Panc1 (cell line): ENCODE results near the gene NBPF1.
"Not testable (repeated sequence)": the region's sequence is repeated elsewhere in the genome, so short reads cannot be mapped to it uniquely, and the experiment has no call there.

Experiments
- POLR2AphosphoS5 ChIP-seq: IDR thresholded peaks from 2 replicates; pipeline ENCODE4 v1.6.1; 2012; ENCODE audit warnings: mild to moderate bottlenecking, low read depth, low read length, moderate library complexity
- SIN3A ChIP-seq: IDR thresholded peaks from 2 replicates; pipeline ENCODE4 v1.6.1; 2012; ENCODE audit warnings: low read depth, mild to moderate bottlenecking, low read length, moderate library complexity, borderline replicate concordance; ENCODE audit not compliant: insufficient read depth
- TCF7L2 ChIP-seq: IDR thresholded peaks from 2 replicates; pipeline ENCODE4 v1.6.1; 2011; ENCODE audit warnings: mild to moderate bottlenecking, low read depth, low read length, inconsistent platforms
- TF ChIP-seq, protein P1 (sequence below): fragments of 450-650 bp; IDR thresholded peaks from 2 replicates; pipeline ENCODE4 v1.5.1; 2017; ENCODE audit warnings: mild to moderate bottlenecking
- TF ChIP-seq, protein P2 (sequence below), 2 experiments: IDR thresholded peaks; 2 replicates each; pipeline ENCODE4 v1.6.1; 2011 to 2012; ENCODE audit warnings: low read depth in 2 of 2, control low read depth in 1 of 2, low read length in 1 of 2, mild to moderate bottlenecking in 1 of 2, moderate library complexity in 1 of 2; ENCODE audit not compliant: insufficient read depth in 1 of 2

DNA sequence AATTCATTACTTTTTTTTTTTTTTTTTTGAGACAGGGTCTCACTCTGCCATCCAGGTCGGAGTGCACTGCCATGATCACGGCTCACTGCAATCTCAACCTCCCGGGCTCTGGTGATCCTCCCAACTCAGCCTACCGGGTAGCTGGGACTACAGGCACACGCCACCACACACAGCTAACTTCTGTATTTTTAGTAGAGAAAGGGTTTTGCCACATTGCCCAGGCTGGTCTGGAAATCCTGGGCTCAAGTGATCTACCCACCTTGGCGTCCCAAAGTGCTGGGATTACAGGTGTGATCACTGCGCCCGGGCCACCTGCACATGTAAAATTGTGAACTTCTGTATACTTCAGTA is 1.4 kb downstream of the NBPF1 start:
- TF ChIP-seq, protein P1, sequence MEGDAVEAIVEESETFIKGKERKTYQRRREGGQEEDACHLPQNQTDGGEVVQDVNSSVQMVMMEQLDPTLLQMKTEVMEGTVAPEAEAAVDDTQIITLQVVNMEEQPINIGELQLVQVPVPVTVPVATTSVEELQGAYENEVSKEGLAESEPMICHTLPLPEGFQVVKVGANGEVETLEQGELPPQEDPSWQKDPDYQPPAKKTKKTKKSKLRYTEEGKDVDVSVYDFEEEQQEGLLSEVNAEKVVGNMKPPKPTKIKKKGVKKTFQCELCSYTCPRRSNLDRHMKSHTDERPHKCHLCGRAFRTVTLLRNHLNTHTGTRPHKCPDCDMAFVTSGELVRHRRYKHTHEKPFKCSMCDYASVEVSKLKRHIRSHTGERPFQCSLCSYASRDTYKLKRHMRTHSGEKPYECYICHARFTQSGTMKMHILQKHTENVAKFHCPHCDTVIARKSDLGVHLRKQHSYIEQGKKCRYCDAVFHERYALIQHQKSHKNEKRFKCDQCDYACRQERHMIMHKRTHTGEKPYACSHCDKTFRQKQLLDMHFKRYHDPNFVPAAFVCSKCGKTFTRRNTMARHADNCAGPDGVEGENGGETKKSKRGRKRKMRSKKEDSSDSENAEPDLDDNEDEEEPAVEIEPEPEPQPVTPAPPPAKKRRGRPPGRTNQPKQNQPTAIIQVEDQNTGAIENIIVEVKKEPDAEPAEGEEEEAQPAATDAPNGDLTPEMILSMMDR, result not testable (repeated sequence)
- not testable (repeated sequence) for TF ChIP-seq POLR2AphosphoS5, TCF7L2, SIN3A
- TF ChIP-seq, protein P2, sequence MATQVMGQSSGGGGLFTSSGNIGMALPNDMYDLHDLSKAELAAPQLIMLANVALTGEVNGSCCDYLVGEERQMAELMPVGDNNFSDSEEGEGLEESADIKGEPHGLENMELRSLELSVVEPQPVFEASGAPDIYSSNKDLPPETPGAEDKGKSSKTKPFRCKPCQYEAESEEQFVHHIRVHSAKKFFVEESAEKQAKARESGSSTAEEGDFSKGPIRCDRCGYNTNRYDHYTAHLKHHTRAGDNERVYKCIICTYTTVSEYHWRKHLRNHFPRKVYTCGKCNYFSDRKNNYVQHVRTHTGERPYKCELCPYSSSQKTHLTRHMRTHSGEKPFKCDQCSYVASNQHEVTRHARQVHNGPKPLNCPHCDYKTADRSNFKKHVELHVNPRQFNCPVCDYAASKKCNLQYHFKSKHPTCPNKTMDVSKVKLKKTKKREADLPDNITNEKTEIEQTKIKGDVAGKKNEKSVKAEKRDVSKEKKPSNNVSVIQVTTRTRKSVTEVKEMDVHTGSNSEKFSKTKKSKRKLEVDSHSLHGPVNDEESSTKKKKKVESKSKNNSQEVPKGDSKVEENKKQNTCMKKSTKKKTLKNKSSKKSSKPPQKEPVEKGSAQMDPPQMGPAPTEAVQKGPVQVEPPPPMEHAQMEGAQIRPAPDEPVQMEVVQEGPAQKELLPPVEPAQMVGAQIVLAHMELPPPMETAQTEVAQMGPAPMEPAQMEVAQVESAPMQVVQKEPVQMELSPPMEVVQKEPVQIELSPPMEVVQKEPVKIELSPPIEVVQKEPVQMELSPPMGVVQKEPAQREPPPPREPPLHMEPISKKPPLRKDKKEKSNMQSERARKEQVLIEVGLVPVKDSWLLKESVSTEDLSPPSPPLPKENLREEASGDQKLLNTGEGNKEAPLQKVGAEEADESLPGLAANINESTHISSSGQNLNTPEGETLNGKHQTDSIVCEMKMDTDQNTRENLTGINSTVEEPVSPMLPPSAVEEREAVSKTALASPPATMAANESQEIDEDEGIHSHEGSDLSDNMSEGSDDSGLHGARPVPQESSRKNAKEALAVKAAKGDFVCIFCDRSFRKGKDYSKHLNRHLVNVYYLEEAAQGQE (IDR thresholded peaks at IDR 0.05; ENCODE audit: insufficient read depth in 1 of 2, low read depth in 2 of 2, low read length in 1 of 2), result not testable (repeated sequence)
